ENCODE data around the gene SLC37A1.

SLC37A1 gene

DNA sequence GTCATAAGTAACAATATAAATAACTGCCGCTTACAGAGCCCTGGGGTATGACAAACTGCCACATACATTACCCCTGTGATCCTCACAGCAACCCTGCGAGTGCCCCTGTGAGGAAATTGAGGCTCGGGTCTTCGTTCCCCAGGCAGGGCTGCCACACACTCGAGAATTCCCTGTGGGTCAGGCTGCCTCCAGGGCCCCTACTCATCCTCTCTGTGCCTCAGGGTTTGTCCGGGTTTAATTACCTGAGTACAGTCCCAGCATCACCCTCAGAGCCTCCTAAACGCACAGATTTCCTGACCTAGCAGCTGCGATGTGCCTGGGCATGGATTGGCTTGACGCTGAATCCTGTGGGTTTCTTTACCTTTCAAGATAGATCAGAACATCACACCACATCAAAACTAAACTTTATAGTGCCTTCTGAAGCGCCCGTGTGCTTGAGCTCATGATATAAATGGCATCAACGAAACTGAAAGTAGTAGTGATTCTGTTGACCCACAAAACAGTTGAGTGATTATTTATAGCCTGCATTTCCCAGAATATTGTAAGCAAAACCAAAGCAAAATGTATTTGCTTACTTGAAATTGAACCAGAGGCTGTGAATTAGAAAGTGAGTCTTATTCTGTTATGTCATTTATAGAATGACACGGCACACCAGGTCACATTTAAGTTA lies 14.0 kb downstream of the SLC37A1 start:
- no peak for DNase-seq (ENCODE audit: low read depth)

DNA sequence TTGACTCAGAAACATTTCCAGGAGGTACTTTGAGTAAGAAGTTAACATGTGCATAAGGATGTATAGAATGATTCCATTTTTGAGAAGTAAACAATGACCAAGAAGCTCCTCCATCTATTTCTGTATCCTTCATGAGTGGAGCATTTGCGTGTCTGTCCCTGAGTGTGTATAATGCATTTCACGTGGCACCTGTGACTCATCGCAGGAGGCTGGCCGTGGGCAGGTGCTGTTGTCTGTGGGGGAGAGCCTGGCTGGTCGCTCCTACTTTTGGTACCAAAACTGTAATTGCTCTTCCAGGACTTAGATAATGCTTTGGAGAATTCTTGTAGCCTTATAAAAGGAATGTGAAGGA lies 16.5 kb downstream of the SLC37A1 start:
- no peak for DNase-seq (ENCODE audit: low read depth)

DNA sequence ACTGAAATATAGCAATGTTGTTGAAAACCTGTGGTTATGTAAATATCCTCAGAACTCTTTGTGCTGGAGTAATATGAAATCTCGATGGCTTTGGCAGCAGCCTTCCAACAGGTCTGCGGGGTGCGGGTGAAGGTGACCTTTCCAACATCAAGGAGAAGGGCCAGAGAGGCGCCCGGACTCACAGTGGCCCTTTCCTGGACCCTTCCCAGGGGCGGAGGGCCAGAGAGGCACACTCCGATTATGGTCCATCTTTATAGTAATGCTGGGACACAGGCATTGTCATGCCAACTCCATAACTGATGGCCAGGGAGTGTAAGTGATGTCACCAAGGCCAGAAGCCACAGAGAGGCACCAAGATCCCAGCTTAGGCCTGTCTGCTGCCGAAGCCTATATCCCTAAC lies 18.1 kb downstream of the SLC37A1 start:
- DNase-seq (ENCODE audit: low read depth): no peak

DNA sequence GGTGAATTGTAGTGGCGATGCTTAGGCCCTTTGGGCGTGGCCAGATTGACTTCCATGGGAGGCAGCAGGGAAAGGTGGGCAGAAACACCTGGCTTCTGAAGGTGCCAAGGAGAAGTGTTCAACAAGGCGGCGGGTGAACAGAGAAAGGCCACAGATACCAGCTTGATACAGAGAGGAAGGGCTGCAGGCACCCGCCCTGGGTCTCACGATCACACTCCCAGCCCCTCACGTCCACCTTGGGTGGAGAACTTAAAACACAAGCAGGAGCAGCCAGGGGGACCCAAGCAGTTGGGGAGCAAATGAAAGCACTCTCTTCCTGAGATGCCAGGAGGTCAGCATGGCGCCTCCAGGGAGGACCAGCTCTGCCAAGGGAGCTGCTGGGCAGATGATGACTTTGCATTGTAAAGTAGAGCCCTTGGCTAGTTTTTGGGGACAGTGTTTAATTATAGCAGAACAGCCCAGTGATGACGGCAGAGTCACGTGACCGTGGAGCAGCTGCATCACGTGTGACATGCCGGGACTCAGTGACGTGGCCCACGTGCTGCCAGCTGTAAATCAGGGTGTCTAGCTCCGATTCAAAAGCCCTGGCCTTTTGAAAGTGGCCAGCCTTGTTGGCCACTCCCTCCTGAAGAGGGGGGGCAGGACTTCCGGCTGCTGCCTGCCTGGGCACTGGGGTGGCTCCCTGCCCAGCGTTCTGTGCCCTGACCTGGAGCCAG lies 19.0 kb downstream of the SLC37A1 start:
- no peak for DNase-seq (ENCODE audit: low read depth)

DNA sequence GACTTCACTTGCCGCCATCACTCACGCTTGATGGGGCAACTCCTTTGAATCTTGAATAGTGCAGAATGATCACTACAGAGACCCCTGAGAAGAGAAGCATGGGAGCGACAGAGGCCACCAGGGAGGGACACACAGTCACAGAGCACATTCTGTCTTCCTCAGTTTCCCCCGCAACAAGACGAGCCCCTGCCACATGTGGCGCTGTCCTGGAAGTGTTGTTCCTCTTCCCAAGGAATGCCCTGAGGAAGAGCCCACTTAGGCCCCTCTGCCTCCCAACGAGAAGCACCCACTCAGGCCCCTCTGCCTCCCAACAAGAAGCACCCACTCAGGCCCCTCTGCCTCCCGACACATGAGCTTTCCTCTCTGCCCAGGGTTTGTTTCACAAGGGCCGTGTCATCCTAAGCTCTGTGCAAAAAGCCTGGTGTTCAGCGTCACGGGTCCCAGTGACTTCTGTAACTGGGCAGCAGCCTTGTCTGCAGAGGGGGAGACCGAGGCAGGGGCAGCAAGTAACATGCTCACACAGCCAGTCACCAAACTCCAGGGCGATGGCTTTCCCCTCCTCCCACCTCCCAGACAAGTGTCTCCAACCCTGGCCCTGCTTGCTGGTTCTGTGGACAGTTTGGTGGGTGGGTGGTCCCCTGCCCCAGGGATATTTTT lies 19.8 kb downstream of the SLC37A1 start:
- DNase-seq (ENCODE audit: low read depth): no peak

DNA sequence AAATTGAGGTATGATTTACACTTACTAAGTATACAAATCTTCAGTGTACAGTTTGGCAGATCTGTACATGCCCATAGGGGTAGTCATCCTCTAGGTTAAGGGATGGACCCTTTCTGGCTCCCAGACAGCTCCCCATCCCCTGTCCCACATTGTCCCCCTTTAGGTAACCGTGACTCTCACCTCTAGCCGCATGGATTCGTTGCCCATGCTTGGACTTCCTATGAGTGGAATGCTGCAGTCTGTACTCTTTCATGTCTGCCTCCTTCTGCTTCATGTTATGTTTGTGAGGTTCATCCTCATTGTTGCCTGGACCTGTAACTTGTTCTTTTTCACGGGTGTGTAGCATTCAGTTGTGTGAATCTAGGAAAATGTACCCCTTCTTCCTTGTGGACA lies 20.3 kb downstream of the SLC37A1 start:
- no peak for DNase-seq (ENCODE audit: low read depth)

DNA sequence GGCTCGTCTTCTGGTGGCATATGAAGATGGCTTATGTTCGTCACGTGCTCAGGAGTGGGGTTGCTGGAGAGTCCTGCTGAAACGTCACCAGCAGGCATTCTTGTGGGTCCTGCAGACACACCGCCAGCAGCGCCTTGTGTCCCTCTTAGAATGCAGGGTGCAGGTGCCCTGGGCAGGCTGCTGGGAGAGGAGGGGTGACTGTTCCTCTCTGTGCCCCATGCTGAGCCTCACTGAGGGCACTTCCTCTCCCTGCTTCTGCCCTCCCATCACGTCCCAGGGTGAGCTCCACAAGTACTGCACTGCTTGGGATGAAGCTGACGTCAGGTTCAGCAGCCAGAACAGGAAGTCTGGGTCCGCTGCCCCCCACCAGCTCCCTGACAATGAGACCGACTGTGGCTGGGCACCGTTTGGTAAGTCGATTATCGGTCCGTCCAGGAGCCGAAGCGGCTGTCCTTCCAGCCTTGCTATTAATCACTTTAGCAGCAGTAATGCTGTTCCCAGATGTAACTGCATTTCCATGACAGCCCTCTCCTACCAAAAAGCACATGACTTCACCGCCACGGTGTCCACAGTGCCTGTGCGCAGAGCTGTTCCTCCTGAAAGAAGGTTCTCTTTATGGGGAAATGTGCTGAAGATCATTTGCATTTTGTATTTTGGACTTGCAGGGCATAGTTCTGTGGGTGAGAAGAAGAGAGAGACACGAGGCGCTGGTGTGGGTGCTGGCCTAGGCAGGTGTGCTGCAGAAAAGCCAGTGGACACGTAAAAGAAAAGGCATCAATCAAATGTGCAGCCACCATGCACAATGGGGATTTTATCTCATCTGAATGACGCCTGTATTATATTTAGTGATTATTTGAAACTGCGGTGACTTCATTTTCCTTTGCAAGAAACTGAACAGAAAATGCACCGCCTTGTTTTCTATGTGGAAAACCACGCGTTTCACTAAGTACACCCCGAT lies 21.0 kb downstream of the SLC37A1 start:
- no peak for DNase-seq (ENCODE audit: low read depth)

DNA sequence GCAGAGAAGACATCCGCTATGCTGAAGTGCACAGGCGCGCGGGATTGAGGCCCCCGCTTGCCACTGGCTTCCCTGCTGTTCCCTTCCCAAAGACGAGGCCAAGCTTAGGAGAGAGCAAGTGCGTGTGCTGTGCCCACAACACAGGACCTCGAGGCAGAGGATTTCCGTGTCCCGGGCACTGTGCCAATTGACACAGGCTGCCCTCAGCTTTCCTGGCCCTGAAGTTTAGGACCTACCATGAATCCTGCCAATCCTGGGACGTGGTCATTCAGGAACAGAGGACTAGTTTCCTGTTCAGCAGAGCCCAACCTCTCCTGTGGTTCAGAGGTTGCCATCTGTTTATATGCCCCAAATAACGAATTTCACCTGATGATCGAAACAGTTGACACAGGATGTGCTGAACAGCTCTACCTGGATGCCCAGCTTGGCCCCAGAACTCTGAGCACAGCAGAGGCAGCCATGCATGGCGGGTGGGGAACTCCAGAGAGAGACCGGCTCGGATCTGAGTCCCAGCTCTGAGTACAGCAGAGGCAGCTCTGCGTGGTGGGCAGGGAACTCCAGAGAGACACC lies 22.0 kb downstream of the SLC37A1 start:
- DNase-seq (ENCODE audit: low read depth): no peak

- no peak for DNase-seq (ENCODE audit: low read depth)
These were observed 22.9 kb downstream of the SLC37A1 start for GRCh38 chr21:42536601-42537000.

GRCh38 chr21:42537106-42537742 lies 23.6 kb downstream of the SLC37A1 start:
- no peak for DNase-seq (ENCODE audit: low read depth)

DNA sequence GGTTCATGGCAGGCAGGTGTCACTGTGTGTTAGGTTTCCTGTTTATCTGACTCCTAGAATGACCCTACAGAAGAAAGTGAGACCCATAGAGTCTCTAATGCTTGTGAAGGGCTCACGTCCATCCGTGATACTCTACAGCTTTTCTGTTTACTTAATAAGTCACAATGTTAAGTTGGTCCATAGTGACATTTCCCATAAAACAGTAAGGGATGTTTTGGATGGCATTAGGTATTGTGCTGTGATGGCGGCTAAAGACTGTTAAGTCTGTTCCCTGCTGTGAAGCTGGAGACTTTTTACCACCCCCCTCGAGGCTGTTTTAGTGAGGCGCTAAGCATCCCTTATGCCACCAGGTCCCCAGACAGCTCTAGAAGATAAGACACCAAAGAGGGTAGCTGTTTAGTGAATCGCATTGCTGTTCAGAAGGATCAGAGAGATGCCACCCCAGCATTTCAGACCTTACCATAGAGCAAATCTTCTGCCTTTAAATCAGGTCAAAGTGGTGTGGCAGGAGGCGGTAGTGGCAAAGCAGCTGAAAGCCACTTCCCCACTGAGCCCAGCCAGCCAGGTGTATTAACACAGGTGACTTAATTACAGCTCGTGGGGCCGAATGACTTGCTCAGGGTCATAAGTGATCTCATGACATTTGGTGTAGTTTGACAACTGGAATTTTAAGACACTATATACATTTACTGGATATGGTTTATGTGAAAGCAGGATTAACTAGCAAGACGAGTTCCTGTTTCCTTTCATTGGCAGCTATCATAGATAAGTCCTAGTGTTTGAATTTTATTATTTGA lies 25.0 kb downstream of the SLC37A1 start:
- DNase-seq (ENCODE audit: low read depth): no peak

- DNase-seq (ENCODE audit: low read depth): no peak
These were observed 25.7 kb downstream of the SLC37A1 start for GRCh38 chr21:42539342-42539741.

DNA sequence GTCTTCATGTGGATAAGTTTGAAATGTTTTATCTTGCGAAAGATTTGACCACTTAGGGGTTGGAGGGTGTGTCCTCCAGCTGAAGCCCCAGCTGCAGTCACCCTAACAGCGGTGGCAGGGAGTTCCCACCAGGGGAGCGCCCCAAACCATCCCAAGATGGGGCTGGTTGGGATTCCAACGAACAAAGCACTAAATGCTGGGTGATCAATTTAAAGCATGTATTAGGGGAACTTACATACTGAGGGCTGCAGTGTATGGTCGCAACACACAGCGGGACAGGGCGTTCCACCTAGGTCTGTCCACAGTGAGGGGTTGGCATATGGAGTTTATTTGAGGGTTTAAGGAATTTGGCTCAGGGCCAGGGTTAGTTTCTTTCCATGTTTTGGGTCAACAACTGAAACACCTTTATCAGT lies 26.3 kb downstream of the SLC37A1 start:
- DNase-seq (ENCODE audit: low read depth): no peak

DNA sequence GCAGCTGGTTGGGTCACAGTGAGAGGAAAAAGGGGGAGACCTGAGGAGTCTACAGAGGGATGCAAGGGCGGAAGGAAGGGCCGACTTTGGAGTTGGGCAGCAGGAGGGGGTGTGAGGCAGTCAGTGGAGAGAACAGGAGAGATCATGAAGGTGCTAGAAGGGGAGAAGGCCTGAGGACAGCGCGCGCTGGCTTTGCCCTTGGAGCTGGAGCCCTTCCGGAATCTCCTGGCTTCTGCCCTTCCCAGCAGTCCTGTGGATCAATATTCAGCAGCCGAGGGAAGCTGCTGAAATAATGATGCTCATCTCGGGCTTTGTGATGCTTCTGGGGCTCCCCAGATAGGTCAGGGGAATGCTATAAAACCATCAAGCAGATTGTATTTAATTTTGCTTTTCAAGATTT lies 26.7 kb downstream of the SLC37A1 start:
- DNase-seq (ENCODE audit: low read depth): no peak

DNA sequence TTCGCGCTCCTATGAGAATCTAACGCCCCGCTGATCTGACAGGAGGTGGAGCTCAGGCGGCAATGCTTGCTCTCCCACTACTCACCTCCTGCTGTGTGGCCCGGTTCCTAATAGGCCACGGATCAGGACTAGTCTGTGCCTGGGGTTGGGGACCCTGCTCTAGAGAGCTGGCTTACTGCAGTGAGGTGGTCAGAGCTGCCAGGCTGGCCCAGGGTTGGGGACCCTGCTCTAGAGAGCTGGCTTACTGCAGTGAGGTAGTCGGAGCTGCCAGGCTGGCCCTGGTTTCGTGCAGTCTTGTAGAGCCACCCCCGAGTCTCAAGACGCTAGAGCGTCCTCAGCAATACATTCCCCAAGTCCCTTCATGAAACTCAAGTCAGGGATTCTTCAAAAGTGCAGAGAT lies 27.5 kb downstream of the SLC37A1 start:
- no peak for DNase-seq (ENCODE audit: low read depth)

DNA sequence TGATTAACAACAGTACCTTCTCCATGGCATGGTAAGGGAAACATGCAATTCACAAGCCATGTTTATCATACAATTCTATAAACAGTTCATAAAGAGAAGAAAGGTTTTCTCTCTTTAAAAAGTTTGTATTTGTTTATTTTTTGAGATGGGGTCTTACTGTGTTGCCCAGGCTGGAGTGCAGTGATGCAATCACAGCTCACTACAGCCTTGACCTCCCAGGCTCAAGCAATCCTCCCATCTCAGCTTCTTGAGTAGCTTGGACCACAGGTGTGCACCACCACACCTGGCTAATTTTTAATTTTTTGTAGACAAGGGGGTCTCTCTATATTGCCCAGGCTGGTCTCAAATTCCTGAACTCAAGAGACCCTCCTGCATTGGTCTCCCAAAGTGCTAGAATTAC lies 28.0 kb downstream of the SLC37A1 start:
- no peak for DNase-seq (ENCODE audit: low read depth)

- DNase-seq (ENCODE audit: low read depth): no peak
These were observed 28.5 kb downstream of the SLC37A1 start for GRCh38 chr21:42542196-42542595.

DNA sequence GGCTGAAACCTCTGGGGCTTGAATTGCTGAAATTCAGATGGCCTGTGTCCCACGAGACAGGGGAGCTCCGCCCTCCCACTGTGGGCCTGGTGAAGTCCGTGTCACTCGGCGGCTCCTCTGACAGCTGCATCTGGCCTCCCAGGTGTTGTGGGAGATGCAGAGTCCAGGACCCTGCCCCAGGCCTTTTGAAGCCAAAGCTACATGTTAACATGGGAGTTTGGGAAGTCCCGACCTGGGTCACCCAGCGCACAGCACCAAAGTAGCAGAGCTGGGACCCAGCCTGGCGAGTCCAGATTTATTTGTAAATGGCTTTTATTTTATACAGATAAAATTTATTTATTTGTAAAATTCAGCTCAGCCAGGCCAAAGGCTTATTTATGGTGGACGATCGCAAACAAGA lies 28.9 kb downstream of the SLC37A1 start:
- no peak for DNase-seq (ENCODE audit: low read depth)

DNA sequence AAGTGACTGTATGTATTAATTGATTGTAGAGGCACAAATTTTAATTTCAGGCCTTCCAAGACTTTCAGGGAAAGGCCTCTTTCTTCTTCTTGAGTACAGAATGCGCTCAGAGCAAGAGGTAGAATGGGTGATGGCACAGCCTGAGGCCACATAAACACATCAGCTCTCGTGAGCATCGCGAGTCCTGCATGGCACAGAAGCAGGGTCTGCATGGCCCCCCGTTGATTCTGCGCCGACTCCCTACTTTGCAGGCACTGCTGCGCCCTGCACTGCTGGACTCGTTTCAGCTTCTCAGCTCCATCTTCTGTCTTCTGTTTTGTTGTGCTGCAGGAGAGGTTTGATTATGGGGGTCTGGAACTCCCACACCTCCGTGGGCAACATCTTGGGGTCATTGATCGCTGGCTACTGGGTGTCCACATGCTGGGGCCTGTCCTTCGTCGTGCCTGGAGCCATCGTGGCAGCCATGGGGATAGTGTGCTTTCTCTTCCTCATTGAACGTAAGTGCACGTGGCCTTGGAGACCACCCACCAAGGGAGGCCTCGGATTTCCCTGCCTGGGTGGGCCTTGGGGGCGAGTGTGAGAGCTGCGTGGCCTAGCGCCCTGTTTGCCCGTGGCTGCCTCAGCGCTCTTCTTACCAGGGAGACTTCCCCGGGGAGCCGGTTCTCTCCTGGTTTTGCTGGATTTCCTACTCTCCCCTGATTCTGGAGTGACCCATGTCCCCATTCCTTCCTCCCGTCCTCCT lies 29.6 kb downstream of the SLC37A1 start:
- DNase-seq (ENCODE audit: low read depth): no peak

DNA sequence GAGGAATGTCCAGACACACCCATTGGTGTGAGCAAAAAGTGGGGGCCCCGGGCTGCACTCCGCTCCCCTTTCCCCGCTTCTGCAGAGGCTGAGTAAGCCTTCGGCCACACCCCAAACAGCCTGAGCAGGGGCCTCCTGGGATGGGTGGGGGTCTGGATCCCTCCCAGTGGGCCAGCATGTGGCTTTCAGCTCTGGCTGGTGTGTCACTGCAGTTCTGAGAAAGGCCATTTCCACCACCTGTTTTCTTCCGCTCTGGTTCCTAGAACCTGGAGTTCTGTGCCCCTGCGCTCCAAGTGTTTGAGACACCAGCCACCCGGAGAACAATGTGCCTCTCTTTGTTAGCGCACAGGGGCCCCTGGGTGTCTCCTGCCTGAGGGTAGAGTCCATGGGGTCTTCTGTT lies 30.9 kb downstream of the SLC37A1 start:
- DNase-seq (ENCODE audit: low read depth): no peak

Data from stimulated activated CD8-positive, alpha-beta memory T cell treated with anti-CD3 and anti-CD28 coated beads, Interleukin-15, amount 100 ng/mL, for 24 hours (primary cell).